ENCODE results near the gene DYDC1. TPM values are rescaled to one million over a fixed set of nuclear protein-coding genes. Genes with fewer than 3 reads are reported as not detected.

Gene DYDC1
- total RNA-seq, 2 experiments from 2014 or later = not detected

DNA sequence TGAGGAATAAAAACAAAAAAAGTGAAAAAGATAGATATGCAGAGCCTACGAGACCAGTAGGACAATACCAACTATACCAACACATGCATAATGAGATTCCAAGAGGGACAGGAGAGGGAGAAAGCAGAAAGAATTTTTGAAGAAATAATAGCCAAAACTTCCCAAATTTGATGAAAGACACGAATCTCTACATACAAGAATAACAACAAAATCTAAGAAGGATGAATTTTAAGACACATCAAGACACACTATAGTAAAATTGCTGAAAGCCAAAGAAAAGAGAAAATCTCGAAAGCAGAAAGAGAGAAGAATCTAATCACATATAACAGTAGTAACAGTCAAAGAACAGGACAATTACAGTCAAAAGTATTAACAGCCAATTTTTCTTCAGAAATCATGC, 59.6 kb downstream of the DYDC1 start:
- no peaks in the 10 kb centered on the region for H3K4me1 Mint-ChIP-seq (ENCODE audit: low read depth)

DNA sequence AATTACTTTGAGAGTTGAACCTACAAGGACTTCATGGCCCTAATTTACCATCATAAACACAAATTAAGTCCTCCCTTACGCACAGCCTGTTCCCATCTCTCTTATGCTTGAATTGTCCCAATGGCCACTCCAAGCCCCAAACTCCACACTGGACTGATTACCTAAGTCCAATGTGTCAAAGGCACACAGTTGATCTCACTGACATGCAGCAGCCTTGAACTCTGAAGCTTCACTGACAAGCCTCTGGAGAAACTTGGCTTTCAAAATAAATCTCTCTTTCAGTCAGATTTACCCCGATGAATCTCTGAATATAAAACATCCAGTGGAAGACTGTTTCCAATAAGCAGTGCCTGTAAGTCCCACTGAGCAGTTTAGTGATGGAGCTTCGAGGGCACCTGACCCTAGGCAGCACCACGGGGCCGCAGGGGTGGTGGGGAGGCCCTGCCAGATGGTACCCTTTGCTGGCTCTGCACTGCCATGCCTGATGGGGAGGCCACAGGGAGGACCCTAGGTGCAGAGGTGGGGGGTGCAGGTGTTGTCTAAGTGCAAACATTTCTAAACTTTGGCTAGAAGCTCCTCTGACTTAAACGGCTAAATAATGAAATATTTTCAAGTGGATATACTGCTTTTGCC, 63.8 kb downstream of the DYDC1 start:
- peaks cover 8% of the 10 kb centered on the region for H3K9me3 Mint-ChIP-seq
- no peaks in the 10 kb centered on the region for H3K36me3 Mint-ChIP-seq
- intact Hi-C loops (cut with micrococcal nuclease) = no loop called here
- no peak for DNase-seq
- no peak overlapping the region for H3K27ac Mint-ChIP-seq
- ChIA-PET CTCF (no interaction called here), POLR2A (no interaction called here)
- H3K4me1 Mint-ChIP-seq (ENCODE audit: low read depth) = no peaks in the 10 kb centered on the region
- peaks cover 9% of the 10 kb centered on the region for H3K27me3 Mint-ChIP-seq
- H3K4me3 Mint-ChIP-seq = no peak overlapping the region

More for the DNA sequence above, 59.6 kb downstream of the DYDC1 start:
- Mint-ChIP-seq H3K4me3 (no peak overlapping the region), H3K36me3 (no peaks in the 10 kb centered on the region), H3K27ac (no peak overlapping the region), H3K9me3 (peaks cover 26% of the 10 kb centered on the region), H3K27me3 (peaks cover 6% of the 10 kb centered on the region)
- DNase-seq = no peak
- intact Hi-C loops (cut with micrococcal nuclease) = no loop called here
- POLR2A ChIA-PET = no interaction called here
- CTCF ChIA-PET = no interaction called here

DNA sequence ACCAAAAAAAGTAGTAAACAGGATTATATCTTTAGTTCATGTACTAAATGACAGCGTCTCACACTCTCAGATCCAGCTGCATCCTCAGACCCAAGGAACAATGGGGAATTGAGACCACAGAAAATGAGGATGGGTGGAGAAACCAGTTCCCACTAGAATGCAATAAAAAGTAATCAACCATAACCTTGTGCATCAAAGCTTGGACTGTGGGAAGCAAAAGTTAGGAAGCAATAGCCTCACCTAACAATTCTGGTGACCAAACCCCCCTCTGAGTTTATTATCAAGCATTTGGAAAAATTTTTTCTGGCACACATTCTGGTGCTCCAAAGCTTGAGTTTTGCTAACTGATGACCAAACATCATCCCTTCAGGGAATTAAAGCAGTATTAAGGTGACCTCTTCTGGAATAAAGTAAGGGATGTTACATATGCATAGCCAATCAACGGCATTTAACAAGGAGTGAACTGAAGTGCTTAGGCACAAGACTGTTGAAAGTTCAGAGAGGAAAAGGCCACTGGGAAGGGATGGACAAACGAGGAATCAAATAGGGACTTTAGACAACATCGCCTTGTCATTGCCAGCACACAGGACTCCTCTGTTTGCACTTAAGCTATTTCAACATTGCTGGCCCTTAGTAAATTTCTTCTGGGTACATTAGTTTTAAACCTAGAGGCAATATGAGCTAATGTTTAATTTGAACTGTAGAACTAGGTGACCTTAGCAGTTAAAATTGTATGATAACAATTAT, 65.9 kb downstream of the DYDC1 start:
- ChIA-PET POLR2A (no interaction called here), CTCF (no interaction called here)
- no peak overlapping the region for H3K4me3 Mint-ChIP-seq
- peaks cover 11% of the 10 kb centered on the region for H3K27me3 Mint-ChIP-seq
- H3K36me3 Mint-ChIP-seq = no peaks in the 10 kb centered on the region
- H3K4me1 Mint-ChIP-seq (ENCODE audit: low read depth) = no peaks in the 10 kb centered on the region
- no peak for DNase-seq
- no peak overlapping the region for H3K27ac Mint-ChIP-seq
- no peaks in the 10 kb centered on the region for H3K9me3 Mint-ChIP-seq
- intact Hi-C loops (cut with micrococcal nuclease) = no loop called here

DNA sequence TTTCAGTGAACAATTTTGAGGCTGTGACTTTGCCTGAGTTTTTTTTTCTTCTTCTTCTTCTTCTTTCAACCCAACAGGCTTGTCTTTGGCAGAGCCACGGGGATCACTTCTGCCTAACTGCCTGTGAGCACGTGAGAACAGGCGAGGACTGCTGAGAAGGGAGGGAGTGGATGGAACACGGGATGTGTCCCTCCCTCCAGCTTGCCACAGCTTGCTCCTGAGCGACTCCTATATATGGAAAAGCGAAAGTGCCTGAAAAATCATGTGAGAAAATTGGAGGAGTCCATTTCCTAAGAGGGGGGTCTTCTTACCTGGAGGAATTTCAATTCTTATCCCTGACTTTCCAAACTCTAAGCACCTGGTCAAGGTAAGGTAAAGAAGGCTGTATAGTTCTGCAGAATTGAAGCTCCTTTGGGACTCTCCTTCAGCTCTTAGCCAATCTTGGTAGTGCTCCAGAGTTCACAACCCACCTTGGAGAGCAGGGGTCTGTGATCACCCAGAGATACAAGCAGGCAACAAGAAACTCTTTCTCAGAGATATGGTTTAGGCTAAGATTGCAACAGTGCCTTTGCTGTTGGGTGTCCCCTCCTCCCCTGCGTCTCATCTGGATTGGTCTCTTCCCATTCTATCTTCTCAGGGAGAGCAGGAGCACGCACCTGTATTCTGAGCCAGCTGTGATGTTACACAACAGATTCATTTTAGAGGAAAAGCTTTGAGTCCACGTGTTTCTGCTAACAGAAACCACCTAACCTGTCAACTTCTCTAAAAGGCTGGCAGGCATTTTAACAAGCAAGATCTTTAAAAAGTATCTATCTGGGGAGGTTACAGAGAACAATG, 66.9 kb downstream of the DYDC1 start, which contains the start of gene MAT1A:
TSS of gene MAT1A (minus strand) at position 208 of the 837 bp plus-strand sequence. CDS start 235 bp downstream, outside the sequence.
- no peaks in the 10 kb centered on the region for H3K4me1 Mint-ChIP-seq (ENCODE audit: low read depth)
- no peak for DNase-seq
- POLR2A ChIA-PET = no interaction called here
- peaks cover 13% of the 10 kb centered on the region for H3K27me3 Mint-ChIP-seq
- H3K4me3 Mint-ChIP-seq = no peak within 1 kb of the TSS
- no peak within 1 kb of the TSS for H3K27ac Mint-ChIP-seq
- intact Hi-C loops (cut with micrococcal nuclease) = no loop called here
- CTCF ChIA-PET = interaction anchor here (1.1 kb wide), 1 partner anchor 88 kb away, joined by 3 read pairs; no protein-coding TSS in a partner anchor
- H3K9me3 Mint-ChIP-seq = no peaks in the 10 kb centered on the region
- no peaks in the 10 kb centered on the region for H3K36me3 Mint-ChIP-seq

DNA sequence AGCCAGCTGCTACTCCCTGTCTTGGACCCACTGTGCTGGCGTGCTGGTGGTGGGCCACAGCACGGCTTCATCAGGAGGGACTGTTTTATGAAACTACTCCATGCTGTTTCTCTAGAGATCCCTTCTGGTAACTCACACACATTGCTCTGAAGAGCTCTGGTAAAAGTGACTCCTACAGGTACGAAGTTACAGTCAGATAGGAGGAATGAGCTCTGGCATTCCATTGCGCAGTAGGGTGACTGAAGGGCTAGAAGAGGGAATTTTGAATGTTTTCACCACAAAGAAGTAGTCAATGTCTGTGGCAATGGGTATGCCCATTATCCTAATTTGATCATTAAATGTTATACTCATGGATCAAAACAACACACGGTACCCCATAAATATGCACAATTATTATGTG, 67.7 kb downstream of the DYDC1 start:
- ChIA-PET POLR2A (no interaction called here), CTCF (no interaction called here)
- peaks cover 13% of the 10 kb centered on the region for H3K27me3 Mint-ChIP-seq
- H3K27ac Mint-ChIP-seq = no peak overlapping the region
- DNase-seq = no peak
- intact Hi-C loops (cut with micrococcal nuclease) = no loop called here
- H3K9me3 Mint-ChIP-seq = no peaks in the 10 kb centered on the region
- H3K36me3 Mint-ChIP-seq = no peaks in the 10 kb centered on the region
- no peak overlapping the region for H3K4me3 Mint-ChIP-seq
- H3K4me1 Mint-ChIP-seq (ENCODE audit: low read depth) = no peaks in the 10 kb centered on the region

Other genes starting within 250 kb of the DYDC1 start
- gene PLAC9, start 224.0 kb downstream of the DYDC1 start, total RNA-seq = not detected
- gene ANXA11, start 151.2 kb downstream of the DYDC1 start, total RNA-seq = 100 to 1,000 TPM; 237 to 242 TPM
- not detected for gene MAT1A, start 67.1 kb downstream of the DYDC1 start, total RNA-seq
- gene DYDC2, start within 50 bp of the DYDC1 start, total RNA-seq = not detected
- gene PRXL2A, start 51.8 kb upstream of the DYDC1 start, total RNA-seq = 10 to 100 TPM in 1 of 2 experiments, 1 to 10 TPM in 1; 9.5 to 10.1 TPM
- 10 to 100 TPM; 48.9 to 51.8 TPM for gene TSPAN14, start 97.6 kb upstream of the DYDC1 start, total RNA-seq
- under 1 TPM in 1 of 2 experiments, not detected in 1; 0.12 TPM for gene SH2D4B, start 181.1 kb upstream of the DYDC1 start, total RNA-seq